Measurements from ENCODE around the gene NPDC1.
"Not testable (repeated sequence)": the region's sequence is repeated elsewhere in the genome, so short reads cannot be mapped to it uniquely, and the experiment has no call there.

The NPDC1 gene

GRCh38 chr9:137074657-137075274 lies 28.8 kb upstream of the NPDC1 start:
- no peak for DNase-seq

GRCh38 chr9:137073992-137074399 lies 28.0 kb upstream of the NPDC1 start:
- no peak for DNase-seq

DNA sequence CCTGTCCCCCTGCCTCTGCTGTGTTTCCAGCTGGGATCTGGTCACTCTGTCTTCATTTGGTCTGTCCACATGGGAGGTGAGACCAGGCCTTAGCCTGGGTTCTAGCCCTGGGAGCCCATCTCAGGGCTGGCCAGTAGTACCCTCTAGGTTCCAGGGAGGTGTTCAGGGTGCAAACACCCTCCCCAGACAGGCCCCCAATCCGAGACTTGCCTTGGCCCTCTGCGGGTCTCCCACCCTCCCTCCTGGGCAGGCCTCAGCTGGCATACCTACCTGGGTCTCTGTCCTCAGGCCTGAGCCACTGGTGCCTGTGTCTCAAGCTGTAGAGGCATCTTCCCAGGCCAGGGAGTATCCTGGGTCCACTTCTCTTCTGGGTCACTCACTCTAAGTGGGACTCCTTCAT lies 25.3 kb upstream of the NPDC1 start:
- DNase-seq, result no peak

DNA sequence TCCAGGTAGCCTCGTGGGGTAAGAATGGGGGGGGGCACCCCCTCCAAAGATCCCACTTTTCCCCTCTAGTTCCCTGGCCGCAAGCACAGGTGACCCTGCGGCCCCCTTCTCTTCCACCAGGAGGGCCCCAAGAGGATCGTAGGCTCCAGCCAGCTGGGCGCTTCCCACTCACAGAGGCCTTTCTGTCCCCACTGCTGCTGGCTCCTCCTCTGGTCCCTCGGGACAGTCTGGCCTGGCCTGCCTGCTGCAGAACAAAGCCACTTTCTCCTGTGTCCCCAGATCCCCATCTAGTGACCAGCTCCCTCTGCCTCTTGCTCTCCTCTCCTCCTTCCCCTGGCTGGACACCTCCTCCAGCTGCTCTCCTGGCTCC lies 24.9 kb upstream of the NPDC1 start:
- no peak for DNase-seq

DNA sequence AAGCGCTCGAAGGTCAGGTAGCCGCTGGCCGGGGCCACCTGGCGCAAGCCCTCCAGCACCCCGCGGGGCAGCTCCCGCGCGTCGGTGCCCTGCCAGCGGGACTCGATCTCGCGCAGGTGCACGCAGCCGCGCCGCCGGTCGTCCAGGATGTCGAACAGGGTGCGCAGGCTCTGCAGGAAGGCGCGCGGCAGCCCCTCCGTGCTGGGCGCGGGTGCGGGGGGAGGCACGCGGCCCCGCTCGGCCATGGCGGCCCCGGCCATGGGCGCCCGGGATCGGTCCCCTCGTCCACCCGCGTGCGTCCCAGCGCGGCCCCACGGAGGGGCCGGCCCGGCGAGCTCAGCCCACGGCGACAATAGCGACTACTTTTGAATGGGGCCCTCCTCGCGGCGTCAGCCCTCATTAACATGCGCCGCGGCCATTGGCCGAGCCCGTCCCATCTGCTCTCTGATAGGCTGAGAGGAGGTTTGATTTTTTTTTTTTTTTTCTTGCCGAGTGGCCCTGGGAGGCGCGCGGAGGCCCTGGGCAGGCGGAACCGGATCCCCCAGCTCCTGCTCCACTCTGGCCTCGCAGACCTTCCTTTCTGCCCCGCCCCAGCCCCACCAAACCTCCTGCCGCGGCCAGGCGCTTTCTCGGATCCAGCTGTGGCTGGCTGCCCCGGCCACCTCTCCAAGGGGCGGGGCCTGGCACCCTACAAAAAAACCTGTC lies 24.4 kb upstream of the NPDC1 start, which contains the start of gene SAPCD2:
TSS of gene SAPCD2 (minus strand) at position 357 of the 705 bp plus-strand sequence. CDS start at position 260, 97 bp downstream.
- DNase-seq, result peak; percentile 85

- DNase-seq, result no peak
These were observed 23.6 kb upstream of the NPDC1 start for GRCh38 chr9:137069508-137070091.

GRCh38 chr9:137068539-137069507 lies 22.8 kb upstream of the NPDC1 start:
- DNase-seq, result no peak

GRCh38 chr9:137067860-137068538 lies 22.0 kb upstream of the NPDC1 start:
- peak; percentile 86 for DNase-seq

DNA sequence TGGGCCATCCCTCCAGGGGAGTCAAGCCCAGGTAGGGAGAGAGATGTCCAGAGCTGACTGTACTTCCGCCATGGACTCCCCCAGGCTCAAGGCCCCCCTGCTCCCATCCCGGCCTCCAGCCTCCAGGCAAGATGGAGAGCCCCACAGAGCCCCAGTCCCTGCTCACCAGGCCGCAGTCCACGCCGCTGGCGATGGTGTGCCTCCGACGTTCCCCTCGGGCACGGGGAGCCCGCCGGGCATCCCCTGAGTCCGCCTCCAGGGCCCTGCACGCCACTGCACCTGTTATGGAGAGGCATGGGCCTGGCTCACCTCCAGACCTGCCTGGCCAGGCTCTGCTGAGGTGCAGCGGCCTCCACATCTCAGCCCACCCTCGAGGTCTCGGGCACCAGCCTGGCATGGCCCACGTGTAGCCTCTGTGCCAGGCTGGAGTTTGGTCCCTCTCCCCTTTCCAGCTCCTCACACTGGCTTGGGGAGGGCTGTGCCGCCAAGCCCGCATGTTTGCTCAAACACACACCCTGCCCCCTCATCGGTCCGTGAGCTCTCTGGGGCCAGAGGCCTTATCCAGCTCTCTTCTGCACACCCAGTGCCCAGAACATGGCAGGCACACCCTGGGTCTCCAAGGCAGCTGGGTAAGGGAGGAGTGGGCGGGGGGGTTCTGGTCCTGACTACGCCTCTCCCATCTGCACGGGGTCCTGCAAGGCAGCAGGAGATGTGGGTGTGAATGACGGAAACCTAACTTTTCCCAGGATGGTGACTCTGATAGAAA lies 20.3 kb upstream of the NPDC1 start:
- no peak for DNase-seq

- no peak for DNase-seq
These were observed 19.5 kb upstream of the NPDC1 start for GRCh38 chr9:137065336-137065967.

- no peak for DNase-seq
These were observed 18.8 kb upstream of the NPDC1 start for GRCh38 chr9:137064880-137065164.

DNA sequence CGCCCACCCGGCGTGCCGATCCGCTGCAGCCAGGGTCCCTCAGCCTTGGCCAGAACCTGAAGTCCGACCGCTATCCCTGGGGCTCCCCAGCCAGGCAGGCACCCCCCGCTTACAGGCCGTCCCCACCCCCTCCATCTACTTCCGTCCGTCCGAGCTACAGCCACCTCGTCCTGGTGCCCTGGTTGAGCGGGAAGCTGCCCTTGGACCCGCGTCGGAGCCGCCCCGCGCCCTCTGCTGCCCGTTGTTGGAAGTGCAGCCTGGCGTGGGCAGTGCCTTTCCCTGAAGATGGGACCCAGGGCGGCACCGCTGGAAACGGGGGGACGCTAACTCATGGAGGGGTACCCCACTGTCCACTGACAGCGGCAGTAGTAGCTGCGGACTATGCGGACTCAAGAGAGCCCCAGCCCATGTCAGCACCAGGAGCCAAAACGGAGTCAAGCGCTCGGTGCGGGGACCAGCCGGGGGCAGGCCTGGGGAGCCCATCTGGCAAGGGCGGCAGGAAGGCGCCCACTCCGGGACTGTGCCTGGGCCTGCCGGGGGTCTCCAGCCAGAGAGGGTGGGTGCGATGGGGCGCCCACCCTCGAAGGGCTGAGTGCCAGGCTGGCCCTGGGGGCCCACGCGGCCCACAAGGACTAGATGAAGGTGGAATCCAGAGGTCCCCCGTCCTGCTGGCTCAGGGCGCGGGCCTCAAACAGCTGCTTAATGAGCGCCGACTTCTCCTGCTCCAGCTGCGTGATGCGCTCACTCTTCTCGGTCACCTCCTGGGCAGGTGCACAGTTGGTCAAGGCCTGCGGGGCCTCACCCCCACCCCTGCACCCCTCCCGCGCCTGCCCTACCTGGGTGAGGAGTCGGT lies 18.3 kb upstream of the NPDC1 start:
- peak; percentile 68 for DNase-seq

- no peak for DNase-seq
These were observed 17.5 kb upstream of the NPDC1 start for GRCh38 chr9:137063311-137064026.

GRCh38 chr9:137062798-137063197 lies 16.8 kb upstream of the NPDC1 start:
- not testable (repeated sequence) for DNase-seq

- no peak for DNase-seq
These were observed 16.4 kb upstream of the NPDC1 start for GRCh38 chr9:137062384-137062783.

GRCh38 chr9:137058521-137059234 lies 12.7 kb upstream of the NPDC1 start:
- no peak for DNase-seq

DNA sequence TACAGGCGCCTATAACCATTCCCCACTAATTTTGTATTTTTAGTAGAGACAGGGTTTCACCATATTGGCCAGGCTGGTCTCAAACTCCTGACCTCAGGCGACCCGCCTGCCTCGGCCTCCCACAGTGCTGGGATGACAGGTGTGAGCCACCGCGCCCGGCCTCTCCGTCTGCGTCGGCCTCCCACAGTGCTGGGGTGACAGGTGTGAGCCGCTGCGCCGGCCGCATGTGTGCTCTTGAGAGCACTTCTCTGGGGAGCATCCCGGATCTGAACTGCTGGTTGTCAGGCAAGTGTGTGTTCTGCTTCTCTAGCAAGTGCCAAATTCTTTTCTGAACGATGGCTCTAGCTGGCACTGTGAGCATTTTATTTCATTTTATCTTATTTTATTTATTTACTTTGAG lies 11.6 kb upstream of the NPDC1 start:
- no peak for DNase-seq

- DNase-seq, result no peak
These were observed 10.9 kb upstream of the NPDC1 start for GRCh38 chr9:137056739-137057415.
